ENCODE results near the gene VAT1L.

VAT1L gene

DNA sequence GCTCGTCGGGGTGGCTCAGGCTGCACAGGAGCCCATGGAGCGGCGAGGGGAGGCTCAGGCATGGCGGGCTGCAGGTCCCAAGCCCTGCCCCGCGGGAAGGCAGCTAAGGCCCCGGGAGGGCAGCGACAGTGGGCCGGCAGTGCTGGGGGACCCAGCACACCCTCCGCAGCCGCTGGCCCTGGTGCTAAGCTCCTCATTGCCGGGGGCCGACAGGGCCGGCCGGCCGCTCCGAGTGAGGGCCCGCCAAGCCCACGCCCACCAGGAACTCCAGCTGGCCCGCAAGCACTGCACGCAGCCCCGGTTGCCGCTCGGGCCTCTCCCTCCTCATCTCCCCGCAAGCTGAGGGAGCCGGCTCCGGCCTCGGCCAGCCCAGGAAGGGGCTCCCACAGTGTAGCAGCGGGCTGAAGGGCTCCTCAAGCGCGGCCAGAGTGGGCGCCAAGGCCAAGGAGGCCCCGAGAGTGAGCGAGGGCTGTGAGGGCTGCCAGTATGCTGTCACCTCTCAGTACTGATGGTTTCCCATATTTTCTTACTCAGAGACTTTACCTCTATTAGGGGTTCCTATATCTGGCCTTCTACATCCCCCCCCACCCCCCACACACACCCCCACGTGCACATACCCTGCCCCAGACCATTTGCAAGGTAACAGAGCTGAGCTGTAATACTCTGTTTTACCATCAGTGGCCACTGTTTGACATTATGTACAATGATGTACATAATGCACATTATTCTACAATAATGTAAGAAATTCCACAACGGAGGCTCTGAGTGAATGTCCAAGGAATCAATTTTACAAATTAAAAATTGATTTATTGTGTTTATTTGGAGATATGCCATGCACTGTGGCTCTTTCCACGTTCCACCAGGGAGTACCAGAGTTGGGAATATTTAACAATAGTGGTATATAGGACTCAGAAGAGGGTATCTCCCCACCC, 3.7 kb upstream of the VAT1L start:
- DNase-seq = no peak

DNA sequence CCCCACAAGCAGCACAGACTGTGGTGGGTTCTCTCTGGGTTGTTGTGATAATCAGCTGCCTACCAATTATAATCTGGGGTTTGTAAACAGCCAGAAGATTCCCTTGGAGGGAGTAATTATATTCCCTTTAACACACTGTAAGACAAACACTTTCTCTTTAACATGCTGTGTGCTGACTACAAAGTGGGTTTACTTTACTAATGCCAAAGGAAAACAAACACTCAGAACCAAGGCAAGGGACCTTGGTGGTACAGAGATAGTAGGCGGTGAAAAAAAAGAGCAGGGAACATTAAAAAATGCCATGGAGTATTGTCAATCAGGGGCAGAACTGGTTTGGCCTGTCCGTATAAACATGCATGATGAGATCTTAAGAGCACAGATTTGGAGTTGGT, 3.0 kb upstream of the VAT1L start:
- DNase-seq = no peak

DNA sequence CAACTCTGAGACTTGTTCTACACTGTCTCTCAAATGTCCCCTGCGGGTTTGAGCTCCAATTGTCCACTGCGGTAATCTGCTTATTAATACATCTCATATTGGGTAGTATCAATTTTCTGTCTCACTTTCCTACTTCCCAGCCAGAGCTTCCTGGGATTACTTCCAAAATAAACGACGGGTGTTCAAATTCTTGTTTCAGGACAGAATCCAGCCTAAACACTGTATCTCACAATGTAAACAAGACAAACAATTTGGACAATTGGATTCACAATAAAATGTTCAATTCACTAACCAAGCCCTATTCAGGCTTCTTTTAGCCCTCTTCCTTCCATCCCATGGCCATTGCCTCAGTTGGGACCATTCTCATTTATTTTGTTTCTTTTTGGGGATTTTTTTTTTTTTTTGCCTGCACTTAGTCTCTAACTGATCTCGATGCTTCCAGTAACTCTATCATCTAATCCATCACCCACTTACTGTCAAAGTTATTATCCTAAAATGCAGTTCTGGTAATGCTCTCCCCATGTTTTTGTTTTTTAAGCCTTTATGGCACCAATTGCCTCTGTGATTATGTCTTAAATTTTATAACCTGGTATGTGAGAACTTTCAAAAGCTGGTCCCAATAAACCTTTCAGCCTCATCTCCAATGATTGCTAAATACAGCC, 2.0 kb upstream of the VAT1L start:
- no peak for DNase-seq

DNA sequence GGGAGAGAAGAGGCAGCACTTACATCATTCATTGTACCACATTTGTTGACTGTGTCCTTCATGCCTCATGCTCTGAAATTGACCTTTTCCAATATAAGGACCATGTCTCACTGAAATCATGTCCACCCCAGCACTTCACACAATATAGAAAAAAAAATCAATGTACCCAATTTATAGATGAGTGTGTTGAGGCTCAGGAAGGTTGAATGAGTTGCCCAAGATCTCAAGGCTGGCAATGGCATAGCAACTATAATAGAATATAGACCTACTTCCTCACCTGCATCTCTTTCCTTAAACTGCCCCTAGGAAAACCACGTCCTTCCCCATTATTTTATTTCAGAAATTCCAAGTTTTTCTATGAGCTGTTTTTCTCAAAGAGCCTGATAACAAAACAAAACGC, 912 bp upstream of the VAT1L start:
- no peak for DNase-seq

DNA sequence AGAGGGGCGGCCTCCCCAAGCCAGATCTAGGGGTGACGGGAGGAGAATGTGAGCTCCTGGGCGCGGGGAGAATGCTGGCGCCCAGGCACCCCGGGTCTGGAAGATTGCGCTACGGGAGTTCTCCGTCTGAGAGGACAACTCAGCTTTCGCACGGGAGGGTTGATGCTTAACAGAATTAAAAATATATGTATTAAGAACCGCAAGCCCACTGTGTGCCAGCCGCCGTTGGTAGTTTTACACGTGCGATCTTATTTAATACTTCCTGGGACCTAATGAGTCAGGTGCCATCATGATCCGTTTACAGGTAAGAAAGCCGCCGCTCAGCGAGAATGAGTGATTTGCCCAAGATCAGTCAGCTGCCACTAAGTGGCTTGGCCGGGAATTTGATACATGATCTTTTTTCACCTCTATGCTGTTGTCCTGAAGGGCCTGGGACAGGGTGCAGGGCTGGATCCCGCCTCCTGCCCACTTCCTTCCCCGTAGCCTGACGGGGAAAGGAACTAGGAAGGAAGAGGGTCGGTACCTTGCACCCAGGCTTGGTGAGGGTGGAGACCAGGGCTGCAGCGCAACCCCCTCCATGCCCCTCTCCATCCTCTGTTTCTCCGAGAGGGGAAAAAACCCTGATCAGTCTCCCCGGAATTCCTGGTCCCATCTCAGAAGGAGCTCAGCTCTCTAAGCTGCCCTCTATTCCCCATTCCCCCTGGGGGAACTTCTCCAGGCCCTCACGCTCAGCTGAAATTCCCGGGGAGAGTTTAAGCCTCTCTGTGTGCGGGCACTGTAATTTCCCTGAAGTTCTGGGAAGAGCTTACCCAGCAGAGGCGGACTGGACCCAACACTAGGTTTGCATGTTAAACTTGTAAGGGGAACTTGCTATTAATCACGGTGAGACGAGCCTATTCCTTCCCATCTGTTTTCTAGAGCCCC, 983 bp downstream of the VAT1L start:
- no peak for DNase-seq

DNA sequence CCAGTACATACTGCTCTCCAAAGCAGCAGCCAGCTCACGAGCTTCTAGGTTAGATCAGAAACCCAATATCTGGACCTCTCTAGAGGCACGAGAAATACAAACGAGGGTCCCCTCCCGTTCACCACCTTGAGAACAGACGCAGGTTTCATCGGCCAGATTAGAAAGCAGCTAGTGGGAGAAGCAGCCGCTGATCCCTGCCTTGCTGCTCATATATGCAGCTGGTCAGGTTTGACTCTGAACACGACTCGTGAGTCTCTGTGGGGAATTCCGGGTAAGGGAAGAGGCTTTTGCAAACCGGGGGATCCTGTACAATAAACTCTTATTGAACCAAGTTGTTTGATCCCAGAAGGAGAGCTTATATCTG, 1.6 kb downstream of the VAT1L start:
- DNase-seq = no peak

DNA sequence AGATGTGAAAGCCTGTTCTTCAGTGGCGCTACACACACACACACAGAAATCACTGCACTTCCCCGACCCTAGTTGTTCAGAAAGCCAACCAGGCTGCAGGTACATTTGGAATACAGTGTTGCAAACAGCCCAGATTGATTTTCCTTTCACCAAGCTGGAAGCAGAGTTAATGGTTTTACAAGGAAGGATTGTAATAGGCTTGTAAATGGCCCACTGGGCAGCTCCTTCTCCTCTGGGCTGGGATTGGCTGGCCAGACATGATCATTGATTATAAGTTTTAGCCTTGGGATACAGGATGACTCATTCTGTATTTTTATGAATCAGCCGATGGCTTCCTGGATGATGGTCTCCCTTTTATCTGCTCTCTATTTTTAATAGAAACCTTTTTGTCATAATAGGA, 2.5 kb downstream of the VAT1L start:
- DNase-seq = no peak

DNA sequence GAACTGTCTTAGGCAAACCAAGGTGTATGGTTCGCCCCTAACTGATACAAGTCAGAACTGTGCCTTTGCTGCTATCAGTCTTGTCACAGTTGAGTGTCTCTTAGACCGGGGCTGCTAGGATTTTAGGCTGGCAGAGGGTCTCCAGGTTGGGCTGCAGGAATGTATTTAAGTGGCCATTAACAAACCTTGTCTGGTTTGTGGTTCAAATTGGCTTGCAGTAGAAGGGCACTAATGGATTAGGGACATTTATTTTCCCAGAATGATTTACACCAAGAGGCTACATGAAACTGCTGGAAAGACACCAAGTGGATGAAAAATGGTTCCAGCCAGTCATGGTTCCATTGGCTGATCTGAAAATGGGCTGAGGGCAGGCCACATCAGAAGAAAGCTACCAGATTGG, 5.1 kb downstream of the VAT1L start:
- DNase-seq = no peak

DNA sequence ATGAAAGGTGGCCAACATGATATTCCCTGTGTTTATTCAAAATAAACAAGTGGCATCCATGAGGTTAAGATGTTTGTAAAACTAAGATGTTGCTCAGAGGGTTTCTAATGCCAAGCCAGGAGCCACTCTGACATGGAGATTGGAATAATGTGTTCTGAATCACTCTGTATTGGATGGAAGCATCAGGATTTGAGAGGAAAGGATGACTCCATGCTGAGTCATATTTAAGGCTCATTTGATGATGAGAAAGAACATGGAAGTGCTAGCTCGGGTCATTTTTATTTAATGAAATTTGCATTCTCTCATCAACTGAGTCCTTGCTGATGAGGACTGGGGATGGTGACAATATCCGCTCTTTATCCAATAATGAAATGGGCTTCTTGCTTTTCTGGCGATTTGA, 6.2 kb downstream of the VAT1L start:
- no peak for DNase-seq

DNA sequence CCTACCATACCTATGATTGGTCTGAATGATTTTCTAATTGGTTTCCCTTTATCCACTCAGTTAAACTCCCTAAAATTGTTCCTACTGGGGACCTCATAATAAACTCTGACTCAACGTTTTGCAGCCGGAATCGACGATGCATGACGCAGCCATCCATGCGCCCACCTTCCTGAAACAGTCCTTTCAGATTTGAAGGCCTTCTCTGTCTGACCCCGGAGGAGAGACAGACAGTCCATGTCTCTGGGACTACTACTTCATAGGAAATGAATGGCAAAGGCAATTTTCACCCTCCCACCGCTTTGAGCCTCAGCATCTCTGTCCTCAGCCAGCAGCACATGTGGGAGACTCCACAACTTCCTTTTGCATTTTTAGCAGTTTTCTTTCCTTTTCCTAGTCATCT, 13.5 kb downstream of the VAT1L start:
- no peak for DNase-seq

DNA sequence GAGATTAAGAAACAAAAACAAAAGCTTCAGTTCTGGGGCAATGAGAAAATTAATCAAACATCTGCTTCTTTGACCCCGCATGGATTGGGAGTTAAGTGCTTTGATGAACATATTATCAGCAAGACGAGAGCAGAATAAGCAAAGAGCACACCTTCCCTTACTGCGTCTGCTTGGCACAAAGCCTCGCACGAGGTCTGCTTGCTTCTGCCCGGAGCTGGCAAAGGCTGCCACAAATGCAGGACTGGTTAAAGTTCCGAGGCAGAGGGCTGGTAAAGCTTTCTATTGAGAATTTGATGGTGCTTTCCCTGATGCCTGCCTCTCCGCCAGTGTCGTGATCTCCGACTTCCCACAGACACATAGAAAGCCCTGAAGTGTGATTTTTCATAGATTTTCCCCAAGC, 17.0 kb downstream of the VAT1L start:
- no peak for DNase-seq

DNA sequence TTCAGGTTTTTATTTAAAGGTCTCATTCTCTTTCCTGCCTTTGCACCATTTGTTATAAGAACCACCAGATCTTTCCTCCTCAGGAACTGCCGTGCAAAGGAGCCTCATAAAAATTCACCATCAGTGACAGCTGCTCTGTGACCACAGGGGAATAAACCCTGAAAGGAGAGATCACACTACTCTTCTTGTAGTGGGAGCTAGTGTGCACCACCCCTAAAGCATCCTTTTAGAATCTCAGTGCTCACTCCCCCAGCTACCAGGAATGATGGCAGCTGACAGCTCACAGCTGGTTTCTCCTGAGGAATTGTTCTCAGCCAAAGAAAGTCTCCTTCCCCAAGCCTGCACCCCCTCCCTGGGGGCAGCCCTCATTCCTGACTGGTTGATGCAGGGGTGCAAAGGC, 18.7 kb downstream of the VAT1L start:
- DNase-seq = no peak

DNA sequence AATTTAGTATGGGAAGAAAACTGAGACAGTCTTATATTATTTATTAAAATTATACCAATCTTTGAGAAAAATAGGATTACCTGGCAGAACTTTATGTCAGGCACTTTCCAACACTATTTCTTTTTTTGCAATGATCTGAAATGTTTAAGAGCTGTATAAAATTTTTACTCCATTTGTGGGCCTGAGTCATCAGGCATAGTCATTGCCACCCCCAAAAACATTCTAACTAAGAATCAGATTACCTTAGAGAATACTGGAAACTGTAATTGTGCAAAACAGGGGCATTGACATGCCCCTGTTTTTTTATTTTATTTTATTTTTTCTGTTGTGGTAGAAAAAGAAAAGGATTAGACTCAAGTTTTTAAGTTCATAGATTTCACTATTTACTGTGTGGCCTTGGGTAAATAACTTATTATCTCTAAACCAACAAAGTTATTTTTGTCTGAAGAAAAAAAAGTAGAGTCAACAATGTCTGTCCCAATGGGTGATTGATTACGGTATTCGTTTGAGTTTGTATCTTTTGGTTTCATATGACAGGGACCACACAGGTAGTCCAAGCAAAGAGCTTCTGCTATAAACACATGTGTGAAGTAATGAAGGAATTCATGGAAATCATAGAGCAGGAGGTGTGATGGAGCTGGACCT, 24.6 kb downstream of the VAT1L start:
- no peak for DNase-seq

DNA sequence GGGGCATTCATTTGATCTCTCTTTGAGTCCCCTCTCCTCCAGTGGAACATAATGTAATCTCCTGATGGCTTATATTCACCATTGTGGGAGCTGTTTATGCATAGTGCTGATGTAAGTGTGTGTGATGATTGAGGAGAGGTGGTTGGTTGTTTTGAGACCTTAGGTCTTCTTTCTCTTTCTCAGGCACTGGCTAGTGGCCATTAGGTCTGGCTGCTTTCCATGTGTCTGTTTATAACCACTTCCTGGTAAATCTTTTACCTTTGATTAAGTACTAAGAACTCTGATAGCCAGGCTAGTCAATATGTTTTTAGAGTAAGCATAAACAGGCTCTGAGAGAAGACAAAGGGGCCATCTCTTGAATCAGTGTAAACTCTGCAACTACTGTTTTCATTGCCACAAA, 27.9 kb downstream of the VAT1L start:
- DNase-seq = no peak

DNA sequence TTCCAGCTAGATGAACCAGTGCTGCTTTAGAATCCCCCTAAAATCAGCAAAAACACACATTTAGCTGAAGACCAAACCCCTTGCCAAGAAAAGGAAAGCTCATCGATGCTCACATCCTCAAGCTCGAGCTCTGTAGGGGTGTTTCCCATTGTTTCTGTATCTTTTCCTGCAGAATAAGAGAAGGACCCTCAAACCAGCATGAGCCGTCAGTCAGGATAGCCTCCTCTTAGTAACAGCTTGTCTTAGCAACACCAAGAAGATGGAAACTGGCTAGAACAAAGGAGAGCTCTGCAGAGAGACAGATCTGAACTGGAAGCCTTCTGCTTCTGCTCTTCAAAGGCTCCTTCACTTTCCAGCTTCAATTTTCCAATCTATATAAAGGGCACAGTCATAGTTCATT, 32.0 kb downstream of the VAT1L start:
- DNase-seq = no peak

DNA sequence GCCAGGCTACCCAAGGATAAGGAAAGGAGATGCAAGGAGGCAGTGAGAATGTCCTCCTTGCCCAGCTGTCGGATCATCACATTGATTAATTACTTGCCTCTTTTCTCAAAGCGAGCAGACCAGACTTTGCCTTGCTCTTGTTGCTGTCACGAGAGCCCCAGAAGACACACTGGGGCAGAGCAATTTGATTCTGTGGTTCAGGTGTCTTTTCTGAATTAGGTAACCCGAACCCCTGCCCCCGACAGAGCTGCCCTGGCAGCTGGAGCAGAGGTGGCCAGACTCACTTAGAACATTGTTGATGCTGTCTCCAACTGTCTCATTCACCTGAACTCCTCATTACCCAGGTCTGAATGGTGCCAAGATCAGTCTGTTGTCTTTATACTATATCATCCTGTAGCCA, 34.3 kb downstream of the VAT1L start:
- no peak for DNase-seq

DNA sequence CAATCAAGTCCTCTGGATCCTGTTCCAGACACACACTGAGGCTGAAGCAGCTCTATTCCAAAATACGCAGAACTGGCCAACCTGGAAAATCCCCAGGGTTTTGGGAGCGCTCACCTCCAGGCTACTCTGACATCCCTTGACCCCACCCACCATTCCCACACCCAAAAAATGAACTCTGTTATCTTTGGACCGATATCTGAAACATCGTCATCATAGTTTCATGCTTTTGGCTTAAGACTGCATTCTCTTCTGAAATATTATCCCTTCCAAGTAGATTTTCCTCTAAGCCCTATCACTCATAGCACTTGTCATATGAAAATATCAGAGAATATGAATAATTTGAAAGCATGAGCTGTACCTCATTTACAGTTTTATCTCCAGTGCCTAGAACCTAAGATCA, 34.7 kb downstream of the VAT1L start:
- no peak for DNase-seq

DNA sequence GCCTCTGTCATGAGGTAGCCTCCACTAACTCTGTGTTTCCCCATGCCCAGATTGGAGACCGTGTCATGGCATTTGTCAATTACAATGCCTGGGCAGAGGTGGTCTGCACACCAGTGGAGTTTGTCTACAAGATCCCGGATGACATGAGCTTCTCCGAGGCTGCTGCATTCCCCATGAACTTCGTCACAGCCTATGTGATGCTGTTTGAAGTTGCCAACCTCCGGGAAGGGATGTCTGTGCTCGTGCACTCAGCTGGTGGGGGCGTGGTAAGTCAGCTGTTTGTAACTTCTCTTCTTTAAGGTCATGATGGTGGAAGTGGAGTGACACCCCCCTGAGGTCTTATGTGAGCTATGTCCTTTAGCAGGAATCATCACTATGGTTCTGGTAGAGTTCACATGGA, 36.8 kb downstream of the VAT1L start:
- no peak for DNase-seq

DNA sequence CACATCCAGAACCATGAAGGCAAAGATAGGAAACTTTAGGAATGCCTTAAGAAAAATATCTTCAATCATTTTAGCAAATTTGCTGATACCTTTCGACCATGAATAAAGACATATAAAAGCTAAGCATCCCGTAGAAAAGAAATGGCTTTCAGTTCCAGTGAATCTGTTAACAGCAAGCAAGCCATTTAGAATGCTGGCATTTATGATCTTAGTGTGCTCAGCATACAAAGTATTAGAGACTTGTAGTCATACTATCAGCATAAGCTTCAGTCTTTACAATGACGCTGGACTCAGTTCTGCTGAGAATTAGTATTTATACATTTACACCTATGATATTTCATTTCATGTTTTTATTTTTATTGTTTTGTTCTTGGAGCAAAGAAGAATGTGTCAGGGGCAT, 38.7 kb downstream of the VAT1L start:
- DNase-seq = no peak

DNA sequence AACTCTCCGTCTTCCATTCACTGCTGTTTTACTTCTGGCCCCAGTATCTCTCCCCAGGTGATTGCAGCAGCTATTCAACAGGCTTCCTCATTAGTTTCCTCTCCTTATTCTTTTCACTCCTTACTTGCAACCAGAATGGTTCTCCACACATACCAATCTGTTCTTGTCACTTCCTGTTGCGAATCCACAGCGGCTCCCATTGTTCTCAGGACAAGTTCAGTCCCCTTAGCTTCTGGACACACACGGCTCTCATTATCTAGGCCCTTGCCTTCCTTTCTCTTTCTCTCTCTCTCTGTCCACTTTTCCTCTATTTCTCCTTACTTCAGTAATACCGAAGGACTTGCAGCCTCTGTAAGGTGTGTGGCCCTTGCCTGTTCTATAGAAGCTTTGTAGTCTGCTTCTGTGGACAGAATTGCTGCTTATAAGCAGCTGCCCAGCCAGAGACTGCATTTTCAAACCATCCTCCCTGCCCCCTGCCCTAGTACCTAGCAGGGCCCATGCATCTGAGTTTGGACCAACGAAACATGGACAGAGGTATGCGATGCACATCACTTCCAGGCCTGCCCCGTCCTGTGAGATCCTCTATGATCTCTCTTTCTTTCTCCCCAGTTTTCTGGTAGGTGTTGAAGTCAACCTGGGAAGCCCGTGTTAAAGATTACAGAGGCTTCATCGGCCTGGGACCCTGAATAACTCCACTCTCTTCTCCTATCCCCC, 45.7 kb downstream of the VAT1L start:
- no peak for DNase-seq

DNA sequence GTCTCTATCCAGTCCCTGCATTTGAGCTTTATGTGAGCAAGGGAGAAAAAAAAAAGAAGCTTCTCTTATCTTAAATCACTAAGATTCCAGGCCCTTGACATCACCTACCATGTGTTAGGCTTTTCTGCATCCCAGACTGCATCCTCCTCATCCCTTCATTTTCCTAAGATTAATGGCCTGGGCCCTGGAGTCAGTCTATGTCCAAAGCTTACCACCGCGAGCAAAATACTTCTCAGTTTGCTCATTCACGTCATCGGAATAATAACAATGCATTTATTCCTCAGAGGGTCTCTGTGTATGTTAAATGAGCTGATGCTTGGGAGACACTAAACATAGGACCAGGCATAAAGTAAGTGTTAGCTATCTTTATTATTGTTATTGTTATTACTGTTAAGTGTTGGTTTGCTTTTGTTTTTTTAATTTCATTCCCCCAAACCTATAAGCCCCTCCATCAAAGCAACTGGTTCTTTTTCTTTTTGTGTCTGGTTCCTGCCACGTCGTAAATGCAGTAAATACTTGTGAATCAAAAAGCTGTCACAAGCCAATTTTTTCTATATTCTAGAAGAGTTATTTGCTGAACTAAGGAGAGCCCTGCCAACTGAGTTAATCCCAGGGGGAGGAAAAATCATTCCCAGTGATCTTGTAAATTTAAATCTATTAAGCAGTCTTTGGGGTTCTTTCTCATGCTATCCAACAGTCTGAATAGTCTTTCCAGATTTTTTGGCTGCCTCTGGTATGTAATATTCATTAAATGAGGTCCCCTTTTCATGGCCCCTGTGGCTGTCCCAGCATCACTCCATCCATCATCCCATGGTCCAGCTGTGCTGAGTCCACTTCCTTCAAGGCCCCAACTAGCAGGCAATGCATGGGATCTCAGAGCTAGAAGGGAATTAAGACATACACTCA, 46.5 kb downstream of the VAT1L start:
- no peak for DNase-seq

All from NCI-H446 treated with DMSO at 0.1 percent for 48 hours (cell line).